Activated T-helper 1 cell treated with anti-CD3 and anti-CD28 coated beads, Interleukin-12 subunit alpha, Interleukin-12 subunit beta, Interleukin-2, Interleukin-4 antibody, amounts not matched to agents 30 ng/mL and 10 ng/mL and 1 ng/mL, durations not matched to agents 14 hours and 24 hours and 36 hours (primary cell): ENCODE results near the gene AQP7. TPM values are rescaled to one million over a fixed set of nuclear protein-coding genes. Genes with fewer than 3 reads are reported as not detected.

Source experiments
- DNase-seq: peaks from one replicate; pipeline ENCODE4 v3.0.0; 2021; ENCODE audit warnings: low spot score
- H3K27ac Mint-ChIP-seq: one replicate; pipeline ENCODE4 v1.8.0; 2021; ENCODE audit warnings: mild to moderate bottlenecking, mixed read lengths
- H3K27me3 Mint-ChIP-seq: one replicate; pipeline ENCODE4 v1.8.0; 2022; ENCODE audit warnings: mild to moderate bottlenecking, moderate library complexity, mixed read lengths; ENCODE audit not compliant: insufficient read depth
- H3K36me3 Mint-ChIP-seq: one replicate; pipeline ENCODE4 v1.8.0; 2021; ENCODE audit warnings: low read depth, mixed read lengths
- H3K4me1 Mint-ChIP-seq: one replicate; pipeline ENCODE4 v1.8.0; 2021; ENCODE audit warnings: low read depth, mixed read lengths
- H3K4me3 Mint-ChIP-seq: one replicate; pipeline ENCODE4 v1.8.0; 2021; ENCODE audit warnings: mild to moderate bottlenecking, moderate library complexity, mixed read lengths
- H3K9me3 Mint-ChIP-seq: one replicate; pipeline ENCODE4 v1.8.0; 2021; ENCODE audit warnings: mixed read lengths
- intact Hi-C: fragments of 100-400 bp; cut with micrococcal nuclease; formaldehyde crosslinking; loops from one replicate; pipeline ENCODE4 v1.15.1; 2024
- total RNA-seq: library from RNA; stranded (reverse); gene quantifications from 2 replicates; pipeline ENCODE4 v1.2.3, GENCODE V29; 2022

Gene AQP7
- total RNA-seq, 1 donor from 2014 or later = not detected

DNA sequence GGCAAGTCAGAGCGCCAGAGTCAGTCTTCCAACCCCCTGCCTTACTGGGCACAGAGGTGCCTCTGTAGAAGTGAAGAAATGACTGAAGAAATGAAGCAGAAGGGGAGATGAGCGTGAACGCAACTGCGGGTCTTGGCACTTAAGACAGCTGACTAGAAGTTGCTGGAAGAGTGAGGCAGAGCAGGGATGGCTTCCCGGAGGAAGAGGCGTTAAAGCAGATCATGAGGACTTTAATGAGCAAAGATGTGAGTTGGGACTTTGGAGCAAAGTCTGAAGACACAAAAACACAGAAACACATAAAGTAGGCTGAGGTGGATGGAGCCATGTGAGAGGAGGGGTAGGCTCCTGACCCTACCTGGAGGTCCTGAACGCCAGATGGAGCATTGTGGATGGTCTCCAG lies 37.8 kb upstream of the AQP7 start:
- Mint-ChIP-seq H3K4me3 (no peak overlapping the region), H3K27ac (peak overlapping the region; percentile 45), H3K4me1 (peaks cover 54% of the 10 kb centered on the region), H3K9me3 (no peaks in the 10 kb centered on the region), H3K27me3 (no peaks in the 10 kb centered on the region), H3K36me3 (peaks cover 25% of the 10 kb centered on the region)
- intact Hi-C loops = no loop called here
- no peak for DNase-seq

- Mint-ChIP-seq H3K4me3 (no peak overlapping the region), H3K4me1 (peaks cover 51% of the 10 kb centered on the region), H3K27ac (peak overlapping the region; percentile 45), H3K27me3 (no peaks in the 10 kb centered on the region), H3K36me3 (peaks cover 25% of the 10 kb centered on the region), H3K9me3 (no peaks in the 10 kb centered on the region)
- intact Hi-C loops = no loop called here
- no peak for DNase-seq
Measured at GRCh38 chr9:33439731-33440130, 37.4 kb upstream of the AQP7 start.

DNA sequence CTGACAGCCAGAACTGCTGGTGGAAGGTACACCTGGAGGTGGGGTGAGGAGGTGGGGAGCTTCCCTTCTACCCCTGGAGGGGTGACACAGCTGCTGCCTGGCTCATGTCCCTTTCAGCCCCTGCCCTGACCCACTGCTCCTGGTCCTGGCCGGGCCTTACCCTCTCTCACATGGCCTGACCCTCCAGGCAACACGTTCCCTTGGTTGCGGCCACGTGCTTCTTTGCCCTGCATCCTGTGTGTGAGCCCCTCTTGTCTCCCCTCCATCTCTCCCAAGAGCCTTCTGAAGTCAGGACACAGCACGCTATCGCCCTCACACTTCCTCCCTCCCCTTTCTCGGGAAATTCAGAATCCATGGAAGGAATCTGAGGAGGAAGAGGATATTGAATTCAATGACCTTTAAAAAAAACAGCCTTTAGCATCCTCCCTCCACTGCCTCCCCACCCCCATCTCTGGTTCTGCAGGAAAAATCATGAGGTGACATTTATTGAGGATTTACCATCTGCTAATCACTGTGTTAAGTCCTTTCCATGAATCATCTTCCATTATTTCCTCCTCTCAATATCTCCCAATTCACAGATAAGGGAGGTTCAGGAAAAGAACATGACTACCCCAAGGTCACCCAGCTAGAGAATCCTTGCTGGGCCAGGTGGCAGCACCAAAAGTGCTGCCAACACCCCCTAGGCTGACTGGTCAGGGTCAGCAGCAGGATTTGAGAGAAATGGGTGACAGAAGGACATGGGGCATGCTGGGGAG lies 36.7 kb upstream of the AQP7 start:
- no peaks in the 10 kb centered on the region for H3K27me3 Mint-ChIP-seq
- no peaks in the 10 kb centered on the region for H3K9me3 Mint-ChIP-seq
- no peak for DNase-seq
- H3K27ac Mint-ChIP-seq = no peak overlapping the region
- no peak overlapping the region for H3K4me3 Mint-ChIP-seq
- H3K36me3 Mint-ChIP-seq = peaks cover 23% of the 10 kb centered on the region
- intact Hi-C loops = no loop called here
- peaks cover 52% of the 10 kb centered on the region for H3K4me1 Mint-ChIP-seq

DNA sequence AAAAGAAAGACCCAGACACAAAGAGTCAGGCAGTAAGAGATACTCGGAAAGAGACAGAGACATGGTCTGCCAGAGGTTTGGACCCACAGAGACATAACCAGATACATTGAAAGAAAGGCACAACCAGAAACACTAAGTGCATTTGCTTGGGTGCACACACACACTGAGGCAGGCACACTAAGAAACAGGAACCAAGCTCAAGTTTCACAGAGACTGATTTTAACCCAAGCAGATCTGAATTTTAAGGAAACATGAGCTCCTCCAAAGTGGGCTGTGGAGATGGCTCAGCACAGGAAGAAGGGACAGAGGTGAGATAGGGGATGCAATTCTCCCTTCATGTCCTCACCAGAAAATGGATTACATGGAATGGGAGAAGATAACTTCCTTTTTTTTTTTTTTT lies 35.5 kb upstream of the AQP7 start:
- H3K4me3 Mint-ChIP-seq = no peak overlapping the region
- DNase-seq = no peak

GRCh38 chr9:33437205-33437604 lies 34.8 kb upstream of the AQP7 start:
- no peak overlapping the region for H3K27ac Mint-ChIP-seq
- peaks cover 54% of the 10 kb centered on the region for H3K4me1 Mint-ChIP-seq
- DNase-seq = no peak
- H3K9me3 Mint-ChIP-seq = no peaks in the 10 kb centered on the region
- H3K36me3 Mint-ChIP-seq = peaks cover 12% of the 10 kb centered on the region
- intact Hi-C loops = no loop called here
- no peak overlapping the region for H3K4me3 Mint-ChIP-seq
- no peaks in the 10 kb centered on the region for H3K27me3 Mint-ChIP-seq

More for the DNA sequence above, 35.5 kb upstream of the AQP7 start:
- Mint-ChIP-seq H3K9me3 (no peaks in the 10 kb centered on the region), H3K27ac (no peak overlapping the region), H3K27me3 (no peaks in the 10 kb centered on the region), H3K4me1 (peaks cover 54% of the 10 kb centered on the region), H3K36me3 (peaks cover 16% of the 10 kb centered on the region)
- intact Hi-C loops = no loop called here

DNA sequence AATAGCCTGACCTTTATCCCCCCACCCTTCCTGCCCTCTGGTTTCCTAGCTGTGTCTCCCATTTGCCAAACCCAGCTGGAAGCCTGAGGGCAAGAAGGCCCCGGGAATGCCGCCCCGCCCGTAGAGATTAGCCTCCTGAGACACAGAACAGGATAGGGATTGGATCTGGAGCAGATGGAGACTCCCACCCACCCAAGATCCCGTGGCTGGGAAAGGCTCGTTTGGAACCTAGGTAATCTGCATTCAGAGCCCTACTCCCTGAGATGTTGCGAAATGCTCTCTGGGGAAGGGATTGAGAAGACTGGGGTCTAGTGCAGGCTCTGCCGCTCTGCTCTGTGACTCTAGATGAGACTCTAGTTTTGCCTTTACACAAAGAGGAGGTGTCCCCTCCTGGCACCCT lies 34.1 kb upstream of the AQP7 start:
- no peaks in the 10 kb centered on the region for H3K27me3 Mint-ChIP-seq
- intact Hi-C loops = no loop called here
- peaks cover 8% of the 10 kb centered on the region for H3K36me3 Mint-ChIP-seq
- no peaks in the 10 kb centered on the region for H3K9me3 Mint-ChIP-seq
- H3K4me3 Mint-ChIP-seq = no peak overlapping the region
- no peak for DNase-seq
- H3K27ac Mint-ChIP-seq = no peak overlapping the region
- H3K4me1 Mint-ChIP-seq = peaks cover 56% of the 10 kb centered on the region

GRCh38 chr9:33435821-33436277 lies 33.5 kb upstream of the AQP7 start:
- peaks cover 59% of the 10 kb centered on the region for H3K4me1 Mint-ChIP-seq
- H3K27me3 Mint-ChIP-seq = no peaks in the 10 kb centered on the region
- intact Hi-C loops = no loop called here
- H3K4me3 Mint-ChIP-seq = no peak overlapping the region
- no peak for DNase-seq
- H3K27ac Mint-ChIP-seq = no peak overlapping the region
- H3K36me3 Mint-ChIP-seq = peaks cover 8% of the 10 kb centered on the region
- no peaks in the 10 kb centered on the region for H3K9me3 Mint-ChIP-seq

- H3K9me3 Mint-ChIP-seq = no peaks in the 10 kb centered on the region
- no peaks in the 10 kb centered on the region for H3K27me3 Mint-ChIP-seq
- peaks cover 49% of the 10 kb centered on the region for H3K4me1 Mint-ChIP-seq
- H3K36me3 Mint-ChIP-seq = peaks cover 2% of the 10 kb centered on the region
- DNase-seq = no peak
- intact Hi-C loops = no loop called here
- no peak overlapping the region for H3K27ac Mint-ChIP-seq
- H3K4me3 Mint-ChIP-seq = no peak overlapping the region
Measured at GRCh38 chr9:33434317-33435105, 32.1 kb upstream of the AQP7 start.

GRCh38 chr9:33433871-33434270 lies 31.5 kb upstream of the AQP7 start:
- H3K36me3 Mint-ChIP-seq = peaks cover 4% of the 10 kb centered on the region
- H3K27ac Mint-ChIP-seq = no peak overlapping the region
- intact Hi-C loops = no loop called here
- H3K4me3 Mint-ChIP-seq = no peak overlapping the region
- no peak for DNase-seq
- peaks cover 43% of the 10 kb centered on the region for H3K4me1 Mint-ChIP-seq
- no peaks in the 10 kb centered on the region for H3K27me3 Mint-ChIP-seq
- H3K9me3 Mint-ChIP-seq = no peaks in the 10 kb centered on the region

GRCh38 chr9:33431420-33431819 lies 29.1 kb upstream of the AQP7 start:
- H3K36me3 Mint-ChIP-seq = peaks cover 2% of the 10 kb centered on the region

DNA sequence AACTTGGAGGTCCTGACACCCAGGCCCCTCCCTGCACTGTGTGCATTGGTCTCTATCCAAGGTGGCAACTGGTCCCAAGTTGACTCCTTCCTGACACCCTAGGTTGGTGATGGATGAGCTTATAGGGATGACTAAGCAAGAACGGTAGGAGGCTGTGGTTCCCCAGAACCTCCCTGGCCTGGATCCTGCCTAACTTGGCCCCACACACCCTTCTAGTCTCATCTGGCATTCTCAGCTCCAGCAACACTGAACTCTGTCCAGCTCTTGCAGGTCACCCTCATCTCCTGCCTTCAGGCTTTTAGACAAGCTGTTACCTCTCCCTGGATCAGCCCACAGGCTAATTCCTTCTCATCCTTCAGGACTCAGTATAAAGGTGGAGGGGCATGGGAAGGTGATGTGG lies 28.6 kb upstream of the AQP7 start:
- H3K27me3 Mint-ChIP-seq = no peaks in the 10 kb centered on the region
- no peaks in the 10 kb centered on the region for H3K9me3 Mint-ChIP-seq
- H3K4me3 Mint-ChIP-seq = no peak overlapping the region
- H3K27ac Mint-ChIP-seq = no peak overlapping the region
- intact Hi-C loops = no loop called here
- H3K4me1 Mint-ChIP-seq = peaks cover 20% of the 10 kb centered on the region
- DNase-seq = no peak
- peaks cover 2% of the 10 kb centered on the region for H3K36me3 Mint-ChIP-seq

More at GRCh38 chr9:33431420-33431819, 29.1 kb upstream of the AQP7 start:
- H3K9me3 Mint-ChIP-seq = no peaks in the 10 kb centered on the region
- H3K4me3 Mint-ChIP-seq = no peak overlapping the region
- no peak for DNase-seq
- peaks cover 25% of the 10 kb centered on the region for H3K4me1 Mint-ChIP-seq
- H3K27ac Mint-ChIP-seq = peak overlapping the region; percentile 37
- intact Hi-C loops = no loop called here
- no peaks in the 10 kb centered on the region for H3K27me3 Mint-ChIP-seq

GRCh38 chr9:33429256-33429985 lies 27.1 kb upstream of the AQP7 start:
- Mint-ChIP-seq H3K27ac (no peak overlapping the region), H3K4me1 (peaks cover 10% of the 10 kb centered on the region), H3K27me3 (peaks cover 1% of the 10 kb centered on the region), H3K36me3 (peaks cover 2% of the 10 kb centered on the region), H3K4me3 (no peak overlapping the region), H3K9me3 (no peaks in the 10 kb centered on the region)
- no peak for DNase-seq
- intact Hi-C loops = no loop called here

DNA sequence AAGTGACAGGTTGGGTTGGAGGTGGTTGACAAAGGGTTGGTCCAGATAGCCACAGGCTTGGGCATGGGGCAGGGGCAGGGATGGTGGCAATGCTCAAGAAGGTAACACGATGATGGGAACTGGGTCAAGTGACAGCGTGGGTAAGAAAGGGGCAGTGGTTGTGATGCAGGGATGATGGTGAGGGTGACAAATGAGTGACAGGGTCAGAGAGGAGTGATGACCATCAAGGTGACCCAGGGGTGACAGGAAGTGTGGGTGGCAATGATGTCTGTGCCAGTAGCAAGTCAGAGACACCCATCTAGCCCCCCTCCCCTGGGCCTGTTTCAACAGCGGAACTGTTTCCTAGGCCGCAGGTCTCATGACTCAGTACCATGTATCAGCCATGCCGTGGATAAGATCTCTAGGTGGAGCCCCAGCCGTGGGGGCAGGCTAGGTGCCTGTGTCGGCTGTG lies 24.5 kb upstream of the AQP7 start:
- no peaks in the 10 kb centered on the region for H3K9me3 Mint-ChIP-seq
- peaks cover 1% of the 10 kb centered on the region for H3K27me3 Mint-ChIP-seq
- peaks cover 5% of the 10 kb centered on the region for H3K4me1 Mint-ChIP-seq
- peak overlapping the region; percentile 8 for H3K27ac Mint-ChIP-seq
- intact Hi-C loops = no loop called here
- H3K4me3 Mint-ChIP-seq = no peak overlapping the region
- DNase-seq = no peak
- peaks cover 2% of the 10 kb centered on the region for H3K36me3 Mint-ChIP-seq
